Endothelial cell of umbilical vein (primary cell): ENCODE data around the gene WDR48. TPM values are rescaled to one million over a fixed set of nuclear protein-coding genes. Genes with fewer than 3 reads are reported as not detected.

Experiments
- BruUV-seq: library from RNA; stranded (reverse); fragments of 400-500 nt; replicated peaks from 2 replicates; lab custom pipeline; 2021; lab: Mats Ljungman, UMichigan
- CTCF ChIA-PET: fragments of 300-600, 350-600 bp; sonication (Branson Sonifier 250); formaldehyde crosslinking; loops from one replicate; lab custom pipeline; 2021; ENCODE audit warnings: antibody characterized with exemption, inconsistent platforms; lab: Charles Lee
- POLR2A ChIA-PET: fragments of 300-600, 350-600 bp; sonication (Branson Sonifier 250); formaldehyde crosslinking; loops from one replicate; lab custom pipeline; 2021; ENCODE audit warnings: antibody characterized with exemption, inconsistent platforms; lab: Charles Lee
- DNase-seq: peaks from one replicate; pipeline ENCODE4 v3.0.0-alpha.2; 2011; ENCODE audit warnings: low read depth, low spot score
- FAIRE-seq: peaks from 2 replicates; lab custom pipeline; 2011; peaks lifted over from hg19 to GRCh38; lab: Jason Lieb, UNC
- H2AFZ ChIP-seq: 2 replicates; pipeline ENCODE4 v1.6.0; 2012; ENCODE audit warnings: low read depth, low read length, control low read depth, inconsistent platforms
- H3K27ac ChIP-seq: 2 replicates; pipeline ENCODE4 v1.5.1; 2011; ENCODE audit warnings: low read depth, mild to moderate bottlenecking, control low read depth, low read length, moderate library complexity; ENCODE audit not compliant: insufficient read depth
- H3K27me3 ChIP-seq, 2 experiments: 2 replicates each; pipeline versions ENCODE4 v1.6.0 to v1.6.1; 2011; ENCODE audit warnings: low read length in 2 of 2, mixed read lengths in 1 of 2; ENCODE audit not compliant: control insufficient read depth in 2 of 2, insufficient read depth in 2 of 2
- H3K36me3 ChIP-seq, 2 experiments: 2 replicates in 1 of 2; 3 replicates in 1 of 2; pipeline ENCODE4 v1.5.1; 2011; ENCODE audit warnings: low read length in 2 of 2, mild to moderate bottlenecking in 1 of 2, moderate library complexity in 1 of 2; ENCODE audit not compliant: control insufficient read depth in 2 of 2, insufficient read depth in 2 of 2; ENCODE audit errors: extremely low read depth in 1 of 2
- H3K4me1 ChIP-seq: 3 replicates; pipeline ENCODE4 v1.5.1; 2011; ENCODE audit warnings: mild to moderate bottlenecking, low read length; ENCODE audit not compliant: control insufficient read depth, insufficient read depth; ENCODE audit errors: extremely low read depth
- H3K4me2 ChIP-seq: 2 replicates; pipeline ENCODE4 v1.6.1; 2011; ENCODE audit warnings: low read length, control low read depth, mixed read lengths; ENCODE audit not compliant: insufficient read depth
- H3K4me3 ChIP-seq, 3 experiments: fragments of 200-600 bp in 1 of 3; sonication (generic), shearing (Covaris generic) in 1 of 3; replicated peaks in 1 of 3; 2 replicates each; pipeline ENCODE4 v1.5.1; 2011 to 2016; ENCODE audit warnings: control low read depth in 3 of 3, low read length in 3 of 3, mild to moderate bottlenecking in 2 of 3, inconsistent platforms in 1 of 3, low read depth in 1 of 3, moderate library complexity in 1 of 3; ENCODE audit not compliant: insufficient read depth in 1 of 3
- H3K79me2 ChIP-seq: 2 replicates; pipeline ENCODE4 v1.6.0; 2012; ENCODE audit warnings: low read length, inconsistent platforms; ENCODE audit not compliant: control insufficient read depth, insufficient read depth
- H3K9ac ChIP-seq: replicated peaks from 2 replicates; pipeline ENCODE3; 2011; ENCODE audit warnings: low read length, control low read depth; ENCODE audit not compliant: insufficient read depth; ENCODE audit errors: extremely low read depth
- H3K9me1 ChIP-seq: replicated peaks from 3 replicates; pipeline ENCODE4 v1.6.0; 2011; ENCODE audit warnings: mild to moderate bottlenecking, low read length; ENCODE audit not compliant: control insufficient read depth, insufficient read depth; ENCODE audit errors: extremely low read depth
- H3K9me3 ChIP-seq: replicated peaks from 2 replicates; pipeline ENCODE4 v1.5.1; 2012; ENCODE audit warnings: low read length, inconsistent platforms; ENCODE audit not compliant: control insufficient read depth, insufficient read depth
- H4K20me1 ChIP-seq: replicated peaks from 2 replicates; pipeline ENCODE3; 2011; ENCODE audit warnings: mild to moderate bottlenecking, low read length; ENCODE audit not compliant: control insufficient read depth, insufficient read depth; ENCODE audit errors: extremely low read depth
- EZH2 ChIP-seq: IDR thresholded peaks from 2 replicates; pipeline ENCODE4 v1.6.1; 2012; ENCODE audit warnings: borderline replicate concordance, low read depth, mild to moderate bottlenecking, moderate library complexity, low read length, inconsistent platforms; ENCODE audit not compliant: severe bottlenecking
- FOS ChIP-seq: IDR thresholded peaks from 2 replicates; pipeline ENCODE4 v1.6.1; 2011; ENCODE audit warnings: mild to moderate bottlenecking, low read length, moderate library complexity, borderline replicate concordance; ENCODE audit not compliant: insufficient read depth
- GATA2 ChIP-seq: IDR thresholded peaks from 2 replicates; pipeline ENCODE4 v1.7.0; 2011; ENCODE audit warnings: low read depth, mild to moderate bottlenecking, moderate library complexity, mixed read lengths, low read length; ENCODE audit not compliant: insufficient read length, insufficient read depth
- JUN ChIP-seq: IDR thresholded peaks from 2 replicates; pipeline ENCODE4 v1.6.1; 2011; ENCODE audit warnings: borderline replicate concordance, low read depth; ENCODE audit not compliant: insufficient read length, insufficient read depth
- MYC ChIP-seq: IDR thresholded peaks from one replicate; pipeline ENCODE4 v1.6.1; 2011; ENCODE audit warnings: mild to moderate bottlenecking, low read depth, low read length
- POLR2A ChIP-seq: IDR thresholded peaks from 2 replicates; pipeline ENCODE4 v1.6.1; 2012; ENCODE audit warnings: low read depth, mild to moderate bottlenecking, control low read depth, low read length
- dilution Hi-C: fragments of 300-500 bp; cut with MboI; formaldehyde crosslinking; loops from one replicate; pipeline ENCODE4 v1.15.0; 2019; ENCODE audit warnings: low sequenced_read_pairs; ENCODE audit not compliant: extremely low pct_ligation_motif_present
- intact Hi-C: fragments of 100-400 bp; cut with micrococcal nuclease; formaldehyde crosslinking; loops from one replicate; pipeline ENCODE4 v1.10.0; 2022
- polyA plus RNA-seq, 4 experiments: library from polyadenylated mRNA; depleted of rRNA in 3 of 4; stranded (reverse) in 3 of 4; unstranded in 1 of 4; fragments of >200 nt; gene quantifications; 2 replicates each; pipeline versions ENCODE4 v1.2.1 to v1.2.3, GENCODE V29; 2011 to 2012; ENCODE audit warnings: missing spikeins in 1 of 4
- total RNA-seq: library from RNA; stranded (reverse); gene quantifications from 2 replicates; pipeline ENCODE4 v1.2.3, GENCODE V29; 2021

Gene WDR48
- total and polyA plus RNA-seq, 2 donors (not counting 3 experiments of a cell fraction or from before 2014, with no cell fraction given), result 13.7 to 25.3 TPM

GRCh38 chr3:39024497-39024896 is 27.3 kb upstream of the WDR48 start:
- H3K9ac ChIP-seq, result no peak overlapping the region
- H3K27ac ChIP-seq, result no peak overlapping the region
- no peak overlapping the region for H2AFZ ChIP-seq
- intact Hi-C loops, result no loop called here
- no peak overlapping the region for H3K4me3 ChIP-seq
- TF ChIP-seq MYC (no peak), FOS (no peak), POLR2A (no peak), GATA2 (no peak)
- no peak for FAIRE-seq
- ChIA-PET CTCF (no interaction called here), POLR2A (no interaction called here)
- DNase-seq, result no peak
- no peaks in the 10 kb centered on the region for H3K9me1 ChIP-seq
- no peaks in the 10 kb centered on the region for H3K79me2 ChIP-seq
- dilution Hi-C loops, result no loop called here
- H3K9me3 ChIP-seq, result no peaks in the 10 kb centered on the region
- H3K4me2 ChIP-seq, result no peak overlapping the region
- H4K20me1 ChIP-seq, result no peaks in the 10 kb centered on the region
- H3K4me1 ChIP-seq, result no peaks in the 10 kb centered on the region
- H3K27me3 ChIP-seq, result peaks cover 14 to 16% of the 10 kb centered on the region in 2 experiments
- no peaks in the 10 kb centered on the region for H3K36me3 ChIP-seq
- no TSS peak for BruUV-seq

GRCh38 chr3:39025222-39025970 is 26.4 kb upstream of the WDR48 start:
- H3K79me2 ChIP-seq, result no peaks in the 10 kb centered on the region
- DNase-seq, result no peak
- FAIRE-seq, result no peak
- CTCF ChIA-PET, result no interaction called here
- no peaks in the 10 kb centered on the region for H3K4me1 ChIP-seq
- TF ChIP-seq JUN, result no peak
- TF ChIP-seq EZH2, result no peak
- dilution Hi-C loops (no loop called here), intact Hi-C loops (no loop called here)
- no TSS peak for BruUV-seq
- H3K9ac ChIP-seq, result no peak overlapping the region
- H3K4me2 ChIP-seq, result no peak overlapping the region
- H2AFZ ChIP-seq, result no peak overlapping the region
- no peaks in the 10 kb centered on the region for H4K20me1 ChIP-seq
- no peaks in the 10 kb centered on the region for H3K9me3 ChIP-seq
- peaks cover 10 to 16% of the 10 kb centered on the region in 2 experiments for H3K27me3 ChIP-seq
- H3K27ac ChIP-seq, result no peak overlapping the region
- no peak overlapping the region for H3K4me3 ChIP-seq
- POLR2A ChIA-PET, result no interaction called here
- no peaks in the 10 kb centered on the region for H3K9me1 ChIP-seq
- no peaks in the 10 kb centered on the region for H3K36me3 ChIP-seq
